HCT116 (cell line): ENCODE results near the gene LCE2C. TPM values are rescaled to one million over a fixed set of nuclear protein-coding genes. Genes with fewer than 3 reads are reported as not detected.

Source experiments
- ATAC-seq: fragments of 200-7000 bp; cut with Tn5 transposase; 2 replicates; pipeline ENCODE4 v1.9.1; 2020; ENCODE audit warnings: mild to moderate bottlenecking, moderate library complexity
- BruUV-seq: library from RNA; stranded (reverse); fragments of 400-500 nt; replicated peaks from 2 replicates; lab custom pipeline; 2021; lab: Mats Ljungman, UMichigan
- CTCF ChIA-PET: fragments of 300-600 bp; sonication (Branson Sonifier 250); formaldehyde crosslinking; loops from one replicate; lab custom pipeline; 2021; ENCODE audit warnings: antibody characterized with exemption; lab: Charles Lee
- POLR2A ChIA-PET: fragments of 300-600, 350-600 bp; sonication (Branson Sonifier 250); formaldehyde crosslinking; loops from one replicate; lab custom pipeline; 2021; ENCODE audit warnings: antibody characterized with exemption; lab: Charles Lee
- RAD21 ChIA-PET, 2 experiments: fragments of 300-600 bp; sonication (Branson Sonifier 250); formaldehyde crosslinking; loops; one replicate each; lab custom pipeline; 2023; ENCODE audit warnings: low total read pairs in 2 of 2; ENCODE audit not compliant: uncharacterized antibody in 2 of 2, unreplicated experiment in 2 of 2, low non-redundant PET in 1 of 2; lab: Charles Lee
- DNase-seq: peaks from one replicate; pipeline ENCODE4 v3.0.0-alpha.2; 2010; ENCODE audit warnings: low read depth, low spot score
- H2AFZ ChIP-seq: fragments of 200-600 bp; shearing (Covaris generic), sonication (generic); 2 replicates; pipeline ENCODE4 v1.6.1; 2017; ENCODE audit warnings: low read depth, mixed run types, mixed read lengths, antibody characterized with exemption, low read length; ENCODE audit not compliant: poor library complexity, severe bottlenecking
- H3K27ac ChIP-seq: 2 replicates; pipeline ENCODE4 v1.5.1; 2012; ENCODE audit warnings: low read depth, low read length
- H3K27me3 ChIP-seq: fragments of 200-600 bp; sonication (generic); 2 replicates; pipeline ENCODE4 v1.6.1; 2016; ENCODE audit warnings: mixed run types, low read length, mixed read lengths; ENCODE audit not compliant: insufficient read depth
- H3K36me3 ChIP-seq, 2 experiments: fragments of 200-500 bp in 1 of 2; fragments of 200-600 bp in 1 of 2; sonication (Bioruptor generic) in 1 of 2; sonication (generic) in 1 of 2; 2 replicates each; pipeline versions ENCODE4 v1.5.1 to v1.6.1; 2014 to 2016; ENCODE audit warnings: low read length in 2 of 2, inconsistent platforms in 1 of 2, mixed read lengths in 1 of 2, mixed run types in 1 of 2; ENCODE audit not compliant: insufficient read depth in 2 of 2, control insufficient read depth in 1 of 2
- H3K4me1 ChIP-seq, 2 experiments: fragments of 200-600 bp in 1 of 2; sonication (generic) in 1 of 2; 2 replicates each; pipeline versions ENCODE4 v1.5.1 to v1.6.1; 2012 to 2017; ENCODE audit warnings: low read length in 2 of 2, inconsistent platforms in 1 of 2, mild to moderate bottlenecking in 1 of 2, mixed read lengths in 1 of 2, mixed run types in 1 of 2, moderate library complexity in 1 of 2; ENCODE audit not compliant: insufficient read depth in 2 of 2, control insufficient read depth in 1 of 2
- H3K4me2 ChIP-seq: fragments of 200-600 bp; sonication (generic); 2 replicates; pipeline ENCODE4 v1.6.1; 2017; ENCODE audit warnings: mixed run types, low read length, mixed read lengths
- H3K4me3 ChIP-seq, 2 experiments: fragments of 200-600 bp in 1 of 2; sonication (generic) in 1 of 2; replicated peaks in 1 of 2; 2 replicates each; pipeline ENCODE4 v1.5.1; 2011 to 2016; ENCODE audit warnings: low read length in 2 of 2, control low read depth in 1 of 2, low read depth in 1 of 2, mild to moderate bottlenecking in 1 of 2, mixed read lengths in 1 of 2, mixed run types in 1 of 2
- H3K79me2 ChIP-seq: fragments of 200-600 bp; sonication (generic); 2 replicates; pipeline ENCODE4 v1.6.1; 2017; ENCODE audit warnings: mild to moderate bottlenecking, mixed run types, low read length, moderate library complexity, mixed read lengths; ENCODE audit not compliant: insufficient read depth
- H3K9ac ChIP-seq: fragments of 200-600 bp; sonication (generic); 2 replicates; pipeline ENCODE4 v1.6.1; 2016; ENCODE audit warnings: low read length, mixed read lengths
- H3K9me2 ChIP-seq: fragments of 200-600 bp; sonication (generic), shearing (Covaris generic); 2 replicates; pipeline ENCODE4 v1.6.1; 2017; ENCODE audit warnings: mixed run types, mild to moderate bottlenecking, moderate library complexity; ENCODE audit not compliant: insufficient read depth
- H3K9me3 ChIP-seq, 2 experiments: fragments of 200-500 bp in 1 of 2; fragments of 200-600 bp in 1 of 2; sonication (Bioruptor generic) in 1 of 2; sonication (generic) in 1 of 2; 2 replicates each; pipeline ENCODE4 v1.6.1; 2014 to 2017; ENCODE audit warnings: low read length in 2 of 2, mixed read lengths in 2 of 2, inconsistent platforms in 1 of 2, low read depth in 1 of 2, mild to moderate bottlenecking in 1 of 2, mixed run types in 1 of 2, moderate library complexity in 1 of 2; ENCODE audit not compliant: control insufficient read depth in 1 of 2, insufficient read depth in 1 of 2
- H4K20me1 ChIP-seq: fragments of 200-600 bp; sonication (generic), shearing (Covaris generic); 2 replicates; pipeline ENCODE4 v1.6.1; 2017; ENCODE audit warnings: mixed run types, mild to moderate bottlenecking, moderate library complexity; ENCODE audit not compliant: insufficient read depth
- ATF3 ChIP-seq: IDR thresholded peaks from 2 replicates; pipeline ENCODE4 v1.6.1; 2012
- CTCF ChIP-seq, 3 experiments: fragments of 200-600 bp in 1 of 3; sonication (generic) in 1 of 3; IDR thresholded peaks in 2 of 3; conservative IDR thresholded peaks in 1 of 3; 2 replicates each; pipeline ENCODE4 v1.5.1; 2012 to 2017; ENCODE audit warnings: low read depth in 2 of 3, low read length in 2 of 3, antibody characterized with exemption in 1 of 3, borderline replicate concordance in 1 of 3, control low read depth in 1 of 3, mild to moderate bottlenecking in 1 of 3, mixed read lengths in 1 of 3, mixed run types in 1 of 3, moderate library complexity in 1 of 3; ENCODE audit not compliant: insufficient read depth in 1 of 3
- EZH2 ChIP-seq: fragments of 200-600 bp; sonication (generic); IDR thresholded peaks from 2 replicates; pipeline ENCODE4 v1.6.1; 2017; ENCODE audit warnings: antibody characterized with exemption, mixed run types
- EZH2phosphoT487 ChIP-seq: fragments of 200-600 bp; IDR thresholded peaks from 2 replicates; pipeline ENCODE4 v1.6.1; 2018; ENCODE audit warnings: antibody characterized with exemption, borderline replicate concordance
- FOSL1 ChIP-seq: IDR thresholded peaks from 2 replicates; pipeline ENCODE4 v1.6.1; 2012; ENCODE audit warnings: low read depth
- JUND ChIP-seq: IDR thresholded peaks from 2 replicates; pipeline ENCODE4 v1.6.1; 2012
- POLR2AphosphoS5 ChIP-seq: IDR thresholded peaks from 2 replicates; pipeline ENCODE4 v1.6.1; 2011; ENCODE audit warnings: mild to moderate bottlenecking, low read depth, low read length, moderate library complexity
- RAD21 ChIP-seq: IDR thresholded peaks from 2 replicates; pipeline ENCODE4 v1.6.1; 2012; ENCODE audit warnings: low read depth, mild to moderate bottlenecking
- REST ChIP-seq: IDR thresholded peaks from 2 replicates; pipeline ENCODE4 v1.6.1; 2012; ENCODE audit warnings: low read depth
- SP1 ChIP-seq: IDR thresholded peaks from 2 replicates; pipeline ENCODE4 v1.6.1; 2012; ENCODE audit warnings: low read depth
- ZBTB33 ChIP-seq: IDR thresholded peaks from 2 replicates; pipeline ENCODE4 v1.6.1; 2011; ENCODE audit warnings: mild to moderate bottlenecking, low read length, moderate library complexity; ENCODE audit not compliant: insufficient replicate concordance; ENCODE audit errors: extremely low read depth
- intact Hi-C: fragments of 100-400 bp; cut with micrococcal nuclease; formaldehyde crosslinking; loops from 2 replicates; pipeline ENCODE4 v1.10.0; 2022
- total RNA-seq: library from RNA; stranded (reverse); gene quantifications from one replicate; pipeline ENCODE4 v1.2.1, GENCODE V29; 2021; ENCODE audit not compliant: unreplicated experiment

LCE2C gene
- total RNA-seq, 1 experiment from 2014 or later: not detected

GRCh38 chr1:152630596-152630995, 44.5 kb upstream of the LCE2C start:
- no peak overlapping the region for H3K27ac ChIP-seq
- TF ChIP-seq SP1 (no peak), ATF3 (no peak), CTCF (IDR thresholded peaks at IDR 0.05 in 2 of 3, conservative IDR thresholded peaks at IDR 0.05 in 1 of 3; ENCODE audit: borderline replicate concordance in 1 of 3, insufficient read depth in 1 of 3, low read depth in 2 of 3, low read length in 2 of 3) (no peak), JUND (no peak), REST (no peak), ZBTB33 (no peak), POLR2AphosphoS5 (no peak), EZH2 (no peak), RAD21 (no peak), FOSL1 (no peak), EZH2phosphoT487 (no peak)
- TF ChIP-seq, all 23 proteins: peak for 0
- ChIA-PET RAD21 (no interaction called here), CTCF (no interaction called here), POLR2A (no interaction called here)
- Histone ChIP-seq H3K4me2 (no peak overlapping the region), H3K9ac (no peak overlapping the region), H3K27me3 (peaks cover 21% of the 10 kb centered on the region; the same call in 1 of the 2 replicates), H2AFZ (no peak overlapping the region), H3K4me1 (no peaks in the 10 kb centered on the region), H4K20me1 (no peaks in the 10 kb centered on the region), H3K9me3 (no peaks in the 10 kb centered on the region), H3K36me3 (no peaks in the 10 kb centered on the region), H3K9me2 (no peaks in the 10 kb centered on the region), H3K4me3 (no peak overlapping the region), H3K79me2 (no peaks in the 10 kb centered on the region)
- DNase-seq (no peak), ATAC-seq (no peak)
- intact Hi-C loops: no loop called here
- BruUV-seq: no TSS peak
